Measurements from ENCODE around the gene SKAP1.
A peak's percentile ranks its signal among the peaks of the same experiment; 100 is the strongest.
"Not testable (repeated sequence)": the region's sequence is repeated elsewhere in the genome, so short reads cannot be mapped to it uniquely, and the experiment has no call there.

The SKAP1 gene

GRCh38 chr17:48209973-48210372 lies 220.0 kb downstream of the SKAP1 start:
- DNase-seq (ENCODE audit: low spot score): no peak

GRCh38 chr17:48207776-48208544 lies 222.1 kb downstream of the SKAP1 start:
- no peak for DNase-seq (ENCODE audit: low spot score)

GRCh38 chr17:48207036-48207435 lies 223.0 kb downstream of the SKAP1 start:
- not testable (repeated sequence) for DNase-seq (ENCODE audit: low spot score)

- no peak for DNase-seq (ENCODE audit: low spot score)
Observed at GRCh38 chr17:48202959-48203358, 227.1 kb downstream of the SKAP1 start.

GRCh38 chr17:48198950-48199541 lies 231.0 kb downstream of the SKAP1 start:
- no peak for DNase-seq (ENCODE audit: low spot score)

GRCh38 chr17:48195910-48196309 lies 234.1 kb downstream of the SKAP1 start:
- no peak for DNase-seq (ENCODE audit: low spot score)

- no peak for DNase-seq (ENCODE audit: low spot score)
Observed at GRCh38 chr17:48194097-48194550, 235.9 kb downstream of the SKAP1 start.

GRCh38 chr17:48192321-48192731 lies 237.7 kb downstream of the SKAP1 start:
- DNase-seq (ENCODE audit: low spot score): no peak

- DNase-seq (ENCODE audit: low spot score): no peak
Observed at GRCh38 chr17:48191362-48191761, 238.7 kb downstream of the SKAP1 start.

GRCh38 chr17:48190871-48191270 lies 239.1 kb downstream of the SKAP1 start:
- no peak for DNase-seq (ENCODE audit: low spot score)

- no peak for DNase-seq (ENCODE audit: low spot score)
Observed at GRCh38 chr17:48187872-48188608, 242.0 kb downstream of the SKAP1 start.

GRCh38 chr17:48186317-48186716 lies 243.7 kb downstream of the SKAP1 start:
- not testable (repeated sequence) for DNase-seq (ENCODE audit: low spot score)

- DNase-seq (ENCODE audit: low spot score): no peak
Observed at GRCh38 chr17:48184721-48185120, 245.3 kb downstream of the SKAP1 start.

GRCh38 chr17:48181653-48182052 lies 248.4 kb downstream of the SKAP1 start:
- peak; percentile 14 for DNase-seq (ENCODE audit: low spot score)

- no peak for DNase-seq (ENCODE audit: low spot score)
Observed at GRCh38 chr17:48180842-48181629, 249.0 kb downstream of the SKAP1 start.

- DNase-seq (ENCODE audit: low spot score): no peak
Observed at GRCh38 chr17:48179071-48179945, 250.7 kb downstream of the SKAP1 start.

- DNase-seq (ENCODE audit: low spot score): no peak
Observed at GRCh38 chr17:48178317-48178716, 251.7 kb downstream of the SKAP1 start.

- no peak for DNase-seq (ENCODE audit: low spot score)
Observed at GRCh38 chr17:48177816-48178215, 252.2 kb downstream of the SKAP1 start.

- no peak for DNase-seq (ENCODE audit: low spot score)
Observed at GRCh38 chr17:48176471-48176855, 253.6 kb downstream of the SKAP1 start.

GRCh38 chr17:48175692-48176470 lies 254.1 kb downstream of the SKAP1 start:
- DNase-seq (ENCODE audit: low spot score): no peak

Measured in HuH-7 (cell line).